Erythroblast (primary cell): ENCODE data around the gene MBOAT1.
"Not testable (repeated sequence)": the region's sequence is repeated elsewhere in the genome, so short reads cannot be mapped to it uniquely, and the experiment has no call there.

Experiments used
- DNase-seq, 2 experiments: peaks; one replicate each; lab custom pipeline; 2025; lab: John Stamatoyannopoulos, UW
- GATA1 ChIP-seq: IDR thresholded peaks from 2 replicates; pipeline ENCODE4 v1.6.1; 2011; ENCODE audit warnings: low read depth, mild to moderate bottlenecking, control low read depth, low read length, moderate library complexity
- POLR2A ChIP-seq: IDR thresholded peaks from 2 replicates; pipeline ENCODE4 v1.6.1; 2011; ENCODE audit warnings: mild to moderate bottlenecking, low read length

MBOAT1 gene

DNA sequence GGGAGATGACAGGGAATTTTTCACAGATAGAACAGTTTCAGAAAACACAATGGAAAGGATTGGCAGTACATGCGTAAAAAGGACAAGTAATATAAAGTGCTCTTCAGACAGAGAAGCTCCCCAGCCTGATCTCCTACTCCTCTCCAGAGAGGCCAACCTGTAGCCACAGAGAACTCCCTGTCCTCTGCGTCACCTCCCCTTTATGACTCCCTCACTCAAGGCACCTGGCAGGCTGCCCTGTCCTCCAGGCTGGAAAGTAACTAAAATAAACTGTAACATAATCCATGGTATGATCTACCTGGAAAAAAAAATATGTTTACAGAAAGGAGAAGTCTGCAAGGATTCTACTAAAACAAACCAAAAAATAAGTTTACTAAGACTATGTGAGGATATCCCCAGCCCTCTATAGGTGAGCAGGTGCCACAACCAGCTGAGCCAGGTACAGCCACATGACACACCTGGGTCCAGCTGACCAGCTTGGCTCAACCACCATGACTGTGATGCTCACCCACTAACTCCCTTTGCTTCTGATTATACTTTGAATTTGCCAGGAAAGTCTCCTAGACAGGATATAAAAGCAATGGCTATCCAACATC, 29.2 kb downstream of the MBOAT1 start:
- no peak for DNase-seq
- TF ChIP-seq POLR2A (no peak), GATA1 (no peak)

DNA sequence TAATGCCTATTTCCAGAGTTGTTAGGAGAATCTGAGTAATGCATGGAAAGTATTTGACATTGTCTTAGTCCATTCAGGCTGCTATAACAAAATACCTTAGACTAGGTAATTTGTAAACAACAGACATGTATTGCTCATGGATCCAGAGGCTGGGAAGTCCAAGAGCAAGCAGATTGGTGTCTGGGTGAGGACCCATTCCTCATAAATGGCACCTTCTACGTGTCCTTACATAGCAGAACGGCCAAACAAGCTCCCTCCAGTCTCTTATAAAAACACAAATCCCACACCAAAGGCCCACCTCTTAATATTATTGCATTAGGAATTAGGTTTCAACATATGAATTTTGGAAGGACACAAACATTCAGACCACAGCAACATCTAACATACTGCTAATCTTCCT, 30.2 kb downstream of the MBOAT1 start:
- DNase-seq: no peak
- TF ChIP-seq POLR2A (no peak), GATA1 (no peak)

DNA sequence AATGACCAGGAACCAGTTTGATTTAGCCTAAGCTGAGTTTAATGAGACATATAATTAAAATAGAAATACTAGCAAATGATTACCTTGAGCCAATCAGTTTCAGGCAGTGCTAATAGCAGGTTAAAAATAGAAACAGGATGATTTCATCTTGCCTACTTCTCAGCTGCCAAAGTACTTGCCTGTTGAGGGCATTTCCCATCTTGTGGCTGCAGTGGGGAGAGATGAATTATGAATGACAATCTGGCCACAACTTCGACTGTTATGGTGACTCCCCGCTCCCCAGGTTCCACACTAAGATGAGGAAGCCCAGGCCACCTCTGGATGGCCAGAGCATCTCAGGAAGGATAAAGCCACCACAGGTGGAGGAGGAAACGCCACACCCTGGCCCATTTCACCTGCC, 31.3 kb downstream of the MBOAT1 start:
- DNase-seq: no peak
- TF ChIP-seq POLR2A: no peak
- TF ChIP-seq GATA1: no peak

- DNase-seq: not testable (repeated sequence)
Measured at GRCh38 chr6:20179287-20180045, 32.8 kb downstream of the MBOAT1 start.

DNA sequence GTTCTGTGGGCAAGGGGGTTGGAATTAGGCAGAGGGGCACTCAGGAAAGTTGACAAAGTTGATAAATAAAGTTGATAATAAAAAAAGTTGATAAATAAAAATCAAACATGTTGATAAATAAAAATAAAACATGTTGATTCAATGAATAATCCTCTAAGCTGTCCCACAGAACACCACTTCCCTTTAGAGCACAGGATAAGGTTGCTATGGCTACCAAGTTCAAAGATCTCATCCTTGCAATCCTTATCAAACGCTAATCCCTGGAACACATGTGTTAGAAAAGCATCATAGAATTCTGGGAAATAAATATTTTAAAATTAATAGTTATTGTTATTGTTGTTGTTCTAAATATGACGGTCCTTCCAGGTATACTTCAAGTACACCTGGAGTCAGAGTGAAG, 33.9 kb downstream of the MBOAT1 start:
- DNase-seq: peak in 1 of 2 experiments; percentile 3
- TF ChIP-seq GATA1 (no peak), POLR2A (no peak)

DNA sequence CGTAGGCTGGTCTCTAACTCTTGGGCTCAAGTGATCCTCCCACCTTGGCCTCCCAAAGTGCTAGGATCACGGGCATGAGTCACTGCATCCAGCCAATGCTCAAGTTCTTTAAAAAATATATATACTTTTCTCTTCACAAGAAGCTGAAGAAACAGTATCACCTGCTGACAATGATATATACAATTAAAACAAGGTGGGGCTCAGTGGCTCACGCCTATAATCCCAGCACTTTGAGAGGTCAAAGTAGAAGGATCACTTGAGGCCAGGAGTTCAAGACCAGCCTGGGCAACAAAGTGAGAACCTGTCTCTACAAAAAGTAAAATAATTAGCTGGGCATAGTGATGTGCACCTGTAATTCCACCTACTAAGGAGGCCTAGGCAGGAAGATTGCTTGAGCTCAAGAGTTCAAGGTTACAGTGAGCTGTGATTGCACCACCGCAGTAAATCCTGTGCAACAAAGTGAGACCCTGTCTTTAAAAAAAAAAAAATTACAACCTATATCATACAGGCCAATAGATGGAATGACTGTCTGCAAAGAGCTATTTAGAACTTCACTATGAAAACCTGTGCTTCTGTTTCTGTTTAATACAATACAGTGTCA, 36.4 kb downstream of the MBOAT1 start:
- TF ChIP-seq POLR2A: no peak
- no peak for TF ChIP-seq GATA1
- DNase-seq: no peak

- DNase-seq: peak in 1 of 2 experiments; percentile 25
- TF ChIP-seq POLR2A: no peak
- TF ChIP-seq GATA1: no peak
Measured at GRCh38 chr6:20173833-20174792, 38.2 kb downstream of the MBOAT1 start.

GRCh38 chr6:20172842-20173456, 39.3 kb downstream of the MBOAT1 start:
- DNase-seq: no peak
- TF ChIP-seq POLR2A (no peak), GATA1 (no peak)

GRCh38 chr6:20170455-20171148, 41.7 kb downstream of the MBOAT1 start:
- no peak for DNase-seq
- no peak for TF ChIP-seq POLR2A
- TF ChIP-seq GATA1: no peak

DNA sequence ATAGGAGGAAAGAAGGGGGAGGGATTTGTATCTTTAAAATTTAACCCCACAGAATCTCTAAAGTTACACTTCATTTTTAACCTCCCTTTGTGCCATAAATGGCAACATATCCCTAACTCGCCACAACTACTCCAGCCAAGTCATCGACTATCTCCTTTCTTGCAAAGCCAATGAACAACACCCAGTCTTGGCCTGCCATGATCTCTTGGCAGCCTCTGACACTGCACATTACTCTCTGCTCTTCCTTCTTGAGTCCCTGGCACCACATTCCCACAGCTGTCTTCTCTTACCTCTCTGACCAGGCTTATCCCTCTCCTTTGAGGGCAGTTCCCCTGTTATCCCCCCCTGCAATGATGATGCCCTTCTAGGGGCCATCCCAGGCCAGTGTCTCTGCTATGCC, 42.5 kb downstream of the MBOAT1 start:
- no peak for TF ChIP-seq GATA1
- no peak for TF ChIP-seq POLR2A
- peak in 1 of 2 experiments; percentile 18 for DNase-seq

GRCh38 chr6:20169119-20169557, 43.1 kb downstream of the MBOAT1 start:
- TF ChIP-seq GATA1 (no peak), POLR2A (no peak)
- DNase-seq: peak; percentile 4 to 7

DNA sequence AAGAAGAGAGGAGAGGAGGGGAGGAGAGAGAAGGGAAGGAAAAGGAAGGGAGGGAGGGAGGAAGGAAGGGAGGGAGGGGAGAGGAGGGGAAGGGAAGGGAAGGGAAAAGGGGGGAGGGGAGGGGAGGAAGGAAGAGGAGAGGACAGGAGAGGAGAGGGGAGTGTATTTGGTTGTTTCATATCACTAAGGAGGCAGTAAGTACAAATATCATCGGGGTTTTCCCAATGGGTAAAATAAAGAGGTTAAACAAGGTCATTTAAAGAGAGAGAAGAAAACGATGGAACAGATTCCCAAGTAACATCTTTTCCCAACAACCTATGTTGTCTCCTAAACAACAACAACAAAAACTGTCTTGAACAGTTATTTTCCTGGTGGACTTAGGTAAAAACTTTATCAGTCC, 43.6 kb downstream of the MBOAT1 start:
- DNase-seq: no peak
- no peak for TF ChIP-seq POLR2A
- TF ChIP-seq GATA1: no peak
